Panc1 (cell line): Measurements from ENCODE around the gene HCRT. TPM values are rescaled to one million over a fixed set of nuclear protein-coding genes. Genes with fewer than 3 reads are reported as not detected.

Source experiments
- ATAC-seq: fragments of 200-7000 bp; cut with Tn5 transposase; 2 replicates; pipeline ENCODE4 v1.9.1; 2020; ENCODE audit warnings: mild to moderate bottlenecking, moderate library complexity
- BruUV-seq: library from RNA; stranded (reverse); fragments of 400-500 nt; replicated peaks from 2 replicates; lab custom pipeline; 2021; lab: Mats Ljungman, UMichigan
- CTCF ChIA-PET: fragments of 300-600 bp; sonication (Branson Sonifier 250); formaldehyde crosslinking; loops from one replicate; lab custom pipeline; 2022; ENCODE audit warnings: antibody characterized with exemption; lab: Charles Lee
- POLR2A ChIA-PET: fragments of 300-600 bp; sonication (Branson Sonifier 250); formaldehyde crosslinking; loops from one replicate; lab custom pipeline; 2022; ENCODE audit warnings: antibody characterized with exemption; lab: Charles Lee
- DNase-seq: peaks from one replicate; pipeline ENCODE4 v3.0.0-alpha.2; 2010; ENCODE audit warnings: low read depth, low spot score
- H3K27ac ChIP-seq: 2 replicates; pipeline ENCODE4 v1.5.1; 2011; ENCODE audit warnings: mild to moderate bottlenecking, low read length, inconsistent platforms
- H3K27me3 ChIP-seq: fragments of 200-500 bp; sonication (Bioruptor generic); 2 replicates; pipeline ENCODE4 v1.6.0; 2014; ENCODE audit warnings: low read length, inconsistent platforms; ENCODE audit not compliant: control insufficient read depth, insufficient read depth
- H3K36me3 ChIP-seq: fragments of 200-500 bp; sonication (Bioruptor generic); 2 replicates; pipeline ENCODE4 v1.5.1; 2014; ENCODE audit warnings: inconsistent platforms, mild to moderate bottlenecking, low read length, moderate library complexity; ENCODE audit not compliant: control insufficient read depth, insufficient read depth
- H3K4me1 ChIP-seq: 2 replicates; pipeline ENCODE4 v1.5.1; 2011; ENCODE audit warnings: inconsistent platforms, mild to moderate bottlenecking, low read length, moderate library complexity; ENCODE audit not compliant: control insufficient read depth, insufficient read depth
- H3K4me3 ChIP-seq, 2 experiments: 2 replicates each; pipeline ENCODE4 v1.5.1; 2011 to 2012; ENCODE audit warnings: low read depth in 2 of 2, low read length in 2 of 2, mild to moderate bottlenecking in 2 of 2, inconsistent platforms in 1 of 2, moderate library complexity in 1 of 2
- H3K9me3 ChIP-seq: fragments of 200-500 bp; sonication (Bioruptor generic); 2 replicates; pipeline ENCODE4 v1.5.1; 2014; ENCODE audit warnings: low read depth, mild to moderate bottlenecking, inconsistent platforms, low read length, moderate library complexity; ENCODE audit not compliant: control insufficient read depth, insufficient read depth
- CTCF ChIP-seq: fragments of 450-650 bp; IDR thresholded peaks from 2 replicates; pipeline ENCODE4 v1.5.1; 2017; ENCODE audit warnings: mild to moderate bottlenecking
- POLR2AphosphoS5 ChIP-seq: IDR thresholded peaks from 2 replicates; pipeline ENCODE4 v1.6.1; 2012; ENCODE audit warnings: mild to moderate bottlenecking, low read depth, low read length, moderate library complexity
- REST ChIP-seq, 2 experiments: IDR thresholded peaks; 2 replicates each; pipeline ENCODE4 v1.6.1; 2011 to 2012; ENCODE audit warnings: low read depth in 2 of 2, control low read depth in 1 of 2, low read length in 1 of 2, mild to moderate bottlenecking in 1 of 2, moderate library complexity in 1 of 2; ENCODE audit not compliant: insufficient read depth in 1 of 2
- SIN3A ChIP-seq: IDR thresholded peaks from 2 replicates; pipeline ENCODE4 v1.6.1; 2012; ENCODE audit warnings: low read depth, mild to moderate bottlenecking, low read length, moderate library complexity, borderline replicate concordance; ENCODE audit not compliant: insufficient read depth
- TCF7L2 ChIP-seq: IDR thresholded peaks from 2 replicates; pipeline ENCODE4 v1.6.1; 2011; ENCODE audit warnings: mild to moderate bottlenecking, low read depth, low read length, inconsistent platforms
- in situ Hi-C: cut with HindIII; loops from 2 replicates; pipeline ENCODE4 v1.10.0; 2016; ENCODE audit warnings: low sequenced_read_pairs, low pct_unique_long_range_greater_than_20kb
- intact Hi-C: fragments of 100-400 bp; cut with micrococcal nuclease; formaldehyde crosslinking; loops from one replicate; pipeline ENCODE4 v1.10.0; 2022; ENCODE audit not compliant: unreplicated experiment
- total RNA-seq: library from RNA; stranded (reverse); gene quantifications from one replicate; pipeline ENCODE4 v1.2.1, GENCODE V29; 2021; ENCODE audit not compliant: unreplicated experiment

HCRT gene
- total RNA-seq, 1 experiment from 2014 or later: not detected

GRCh38 chr17:42171831-42172230 lies 13.4 kb downstream of the HCRT start:
- Histone ChIP-seq H3K9me3 (no peaks in the 10 kb centered on the region), H3K27me3 (no peaks in the 10 kb centered on the region), H3K4me3 (no peak overlapping the region), H3K36me3 (no peaks in the 10 kb centered on the region), H3K4me1 (no peaks in the 10 kb centered on the region), H3K27ac (no peak overlapping the region)
- ChIA-PET POLR2A (no interaction called here), CTCF (interaction anchor here (0.7 kb wide), 1 partner anchor 162 kb away, joined by 17 read pairs; no protein-coding TSS in a partner anchor)
- no peak for ATAC-seq
- in situ Hi-C loops (no loop called here), intact Hi-C loops (no loop called here)
- no TSS peak for BruUV-seq
- TF ChIP-seq TCF7L2: no peak
- no peak for TF ChIP-seq CTCF
- no peak for TF ChIP-seq REST (IDR thresholded peaks at IDR 0.05; ENCODE audit: insufficient read depth in 1 of 2, low read depth in 2 of 2, low read length in 1 of 2)
- TF ChIP-seq POLR2AphosphoS5: no peak
- TF ChIP-seq SIN3A: no peak
- no peak for DNase-seq

GRCh38 chr17:42169351-42169750 lies 15.9 kb downstream of the HCRT start:
- BruUV-seq: no TSS peak
- Histone ChIP-seq H3K9me3 (no peaks in the 10 kb centered on the region), H3K36me3 (no peaks in the 10 kb centered on the region), H3K27me3 (no peaks in the 10 kb centered on the region), H3K4me1 (no peaks in the 10 kb centered on the region), H3K4me3 (no peak overlapping the region), H3K27ac (no peak overlapping the region)
- DNase-seq (no peak), ATAC-seq (no peak)
- intact Hi-C loops: no loop called here
- ChIA-PET CTCF (no interaction called here), POLR2A (no interaction called here)
- no peak for TF ChIP-seq TCF7L2
- no peak for TF ChIP-seq REST (IDR thresholded peaks at IDR 0.05; ENCODE audit: insufficient read depth in 1 of 2, low read depth in 2 of 2, low read length in 1 of 2)
- no peak for TF ChIP-seq POLR2AphosphoS5
- TF ChIP-seq CTCF: no peak
- no peak for TF ChIP-seq SIN3A
- in situ Hi-C loops: no loop called here
